ENCODE measurements around the gene TMIE.
"Not testable (repeated sequence)": the region's sequence is repeated elsewhere in the genome, so short reads cannot be mapped to it uniquely, and the experiment has no call there.

The TMIE gene

DNA sequence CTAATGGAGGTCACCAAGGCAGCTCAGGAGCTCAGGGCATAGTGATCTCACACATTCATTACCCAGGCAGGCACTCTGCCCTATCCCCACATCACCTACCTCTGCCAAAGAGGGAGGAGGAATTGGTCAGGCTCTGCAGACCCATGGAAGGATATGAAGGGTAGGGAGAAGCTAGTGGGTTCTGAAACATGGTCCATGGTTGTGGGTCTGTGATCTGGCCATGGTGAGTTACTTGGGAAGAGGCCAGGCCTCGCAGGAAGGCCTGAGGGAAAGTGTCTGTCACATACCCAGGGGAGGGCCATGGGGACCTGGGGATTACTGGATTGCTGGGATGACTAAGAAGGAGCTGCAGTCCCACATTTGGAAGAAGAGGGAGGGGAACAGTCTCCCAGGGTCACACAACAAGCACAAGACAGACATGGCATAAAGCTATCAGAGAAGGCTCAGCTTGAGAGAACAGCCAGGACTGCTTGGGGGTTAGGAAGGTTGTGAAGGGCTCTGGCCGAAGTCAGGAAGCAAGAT lies 17.9 kb downstream of the TMIE start:
- DNase-seq (ENCODE audit: low read depth in 1 of 2, low spot score in 1 of 2): no peak

DNA sequence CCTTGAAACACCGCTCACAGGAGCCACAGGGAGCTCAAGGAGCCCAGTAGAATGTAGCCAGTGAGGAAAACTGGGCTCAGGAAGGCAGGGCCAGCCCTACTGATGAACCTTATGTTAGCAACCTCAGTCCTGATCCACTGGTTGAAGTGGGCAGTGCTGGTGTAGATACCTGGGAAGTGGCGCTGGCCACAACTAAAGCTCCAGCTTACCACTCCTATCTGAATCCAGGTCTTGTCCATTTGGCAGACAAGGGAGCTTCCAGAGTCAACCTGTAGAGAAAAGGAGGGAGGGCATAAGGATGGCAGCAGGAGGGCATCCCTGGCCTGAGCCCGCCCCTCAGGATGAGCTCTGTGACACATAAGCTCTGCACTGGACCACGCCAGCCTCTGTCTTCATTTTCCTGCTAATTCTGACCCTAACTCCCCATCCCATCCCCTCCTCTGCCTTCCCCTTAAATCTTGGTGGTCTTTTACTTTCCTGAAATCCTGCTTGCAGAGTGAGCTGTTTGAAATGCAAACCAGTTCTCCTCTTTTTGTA lies 18.6 kb downstream of the TMIE start:
- no peak for DNase-seq (ENCODE audit: low read depth in 1 of 2, low spot score in 1 of 2)

GRCh38 chr3:46721009-46721408 lies 19.8 kb downstream of the TMIE start:
- DNase-seq (ENCODE audit: low read depth in 1 of 2, low spot score in 1 of 2): no peak

DNA sequence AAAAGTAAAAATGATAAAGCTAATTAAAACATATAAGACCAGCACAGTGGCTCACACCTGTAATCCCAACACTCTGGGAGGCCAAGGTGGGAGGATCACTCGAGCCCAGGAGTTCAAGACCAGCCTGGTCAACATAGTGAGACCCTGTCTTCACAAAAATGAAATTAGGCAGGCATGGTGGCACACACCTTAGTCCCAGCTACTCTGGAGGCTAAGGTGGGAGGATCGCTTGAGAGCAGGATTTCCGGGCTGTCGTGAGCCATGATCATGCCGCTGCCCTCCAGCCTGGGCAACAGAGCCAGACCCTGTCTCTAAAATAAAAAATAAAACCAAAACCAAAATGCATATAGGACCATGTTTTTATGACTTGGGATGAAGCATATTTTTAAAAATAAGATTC lies 21.3 kb downstream of the TMIE start:
- DNase-seq (ENCODE audit: low read depth in 1 of 2, low spot score in 1 of 2): no peak

GRCh38 chr3:46724424-46724823 lies 23.2 kb downstream of the TMIE start:
- no peak for DNase-seq (ENCODE audit: low read depth in 1 of 2, low spot score in 1 of 2)

DNA sequence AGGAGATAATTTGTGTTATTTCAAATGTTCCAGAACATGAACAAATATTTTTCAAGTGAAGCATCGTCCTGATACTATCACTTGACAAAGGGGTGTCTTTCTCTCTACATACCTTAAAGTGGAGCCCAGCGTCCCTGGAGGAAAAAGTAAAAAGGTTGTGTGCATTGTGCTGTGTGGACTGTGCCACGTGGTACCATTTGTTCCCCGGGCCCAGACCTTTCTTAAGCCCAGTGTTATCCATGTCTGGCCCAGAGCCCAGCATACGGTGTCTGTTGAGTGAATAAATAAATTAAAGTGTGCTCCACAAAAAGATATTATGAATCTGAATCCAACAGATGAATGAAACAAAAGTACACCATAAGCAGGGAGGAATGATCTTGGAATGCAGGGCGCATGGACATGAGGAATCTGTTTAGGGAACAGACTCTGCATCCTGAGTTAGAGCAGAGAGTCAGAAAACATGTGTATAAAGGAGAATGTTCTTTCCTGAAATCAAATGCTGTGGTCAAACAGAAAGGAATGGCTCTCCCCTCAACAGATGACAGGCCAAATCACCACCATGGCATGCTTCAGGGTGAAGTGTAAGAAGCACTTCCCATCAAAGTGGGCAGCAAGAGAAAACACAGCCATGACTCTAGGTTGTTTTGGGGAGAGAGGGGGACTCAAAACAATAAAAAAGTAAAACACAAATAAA lies 24.6 kb downstream of the TMIE start:
- DNase-seq (ENCODE audit: low read depth in 1 of 2, low spot score in 1 of 2): no peak

DNA sequence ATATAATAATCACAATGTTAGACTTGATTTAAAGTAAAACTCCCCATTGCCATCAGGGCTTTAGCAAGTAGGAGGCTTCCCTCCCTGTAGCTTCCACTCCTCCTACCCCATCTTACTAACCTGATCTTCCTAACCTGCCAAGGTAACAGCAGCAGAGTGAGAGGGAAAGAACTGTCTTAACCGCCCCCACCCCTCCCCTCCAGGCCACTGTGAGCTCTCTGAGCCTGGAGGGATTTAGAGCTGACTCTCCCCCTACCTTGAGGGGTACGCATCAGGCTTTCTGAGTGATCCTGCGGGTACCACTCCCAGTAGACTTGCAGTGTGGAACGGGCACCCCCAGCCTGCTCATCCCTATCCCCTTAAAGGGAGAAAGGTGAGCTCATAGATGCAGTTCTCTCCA lies 27.8 kb downstream of the TMIE start:
- no peak for DNase-seq (ENCODE audit: low read depth in 1 of 2, low spot score in 1 of 2)

DNA sequence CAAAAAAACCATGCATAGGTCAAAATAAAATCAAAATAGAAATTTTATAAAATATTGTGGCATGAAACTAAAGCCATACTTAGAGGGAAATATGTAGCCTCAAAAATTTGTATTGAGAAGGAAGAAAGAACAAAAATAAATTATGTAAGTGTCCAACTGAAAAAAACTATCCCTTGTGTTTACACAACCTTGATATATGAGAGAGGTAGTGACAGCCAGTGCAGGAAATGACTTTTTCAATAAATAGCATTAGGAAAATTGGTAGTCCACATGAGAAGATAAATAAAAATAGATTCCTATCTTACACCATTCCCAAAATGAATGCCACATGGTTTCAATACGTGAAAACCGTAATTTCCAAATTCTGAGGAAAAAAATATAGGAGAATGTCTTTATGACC lies 29.6 kb downstream of the TMIE start:
- no peak for DNase-seq (ENCODE audit: low read depth in 1 of 2, low spot score in 1 of 2)

DNA sequence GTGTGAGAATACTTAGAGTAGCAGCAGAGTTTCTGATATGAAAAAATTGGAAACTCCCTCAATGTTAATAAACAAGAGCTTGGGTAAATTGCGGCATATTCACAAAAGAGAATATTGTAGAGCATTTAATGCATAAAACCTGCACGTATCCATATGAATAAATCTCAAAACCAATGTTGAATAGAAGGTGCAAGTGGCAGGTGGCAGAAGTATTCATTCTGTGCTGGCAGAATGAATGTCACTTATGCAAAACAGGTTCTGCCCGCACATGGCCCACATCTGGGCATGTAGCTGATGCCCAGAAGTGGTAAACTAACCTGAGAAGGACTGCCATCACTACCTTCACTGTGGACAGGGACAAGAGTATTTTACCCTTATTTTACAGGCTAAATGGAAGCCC lies 30.6 kb downstream of the TMIE start:
- DNase-seq (ENCODE audit: low read depth in 1 of 2, low spot score in 1 of 2): no peak

- no peak for DNase-seq (ENCODE audit: low read depth in 1 of 2, low spot score in 1 of 2)
Measured at GRCh38 chr3:46733026-46733800, 32.0 kb downstream of the TMIE start.

- no peak for DNase-seq (ENCODE audit: low read depth in 1 of 2, low spot score in 1 of 2)
Measured at GRCh38 chr3:46734773-46735172, 33.6 kb downstream of the TMIE start.

GRCh38 chr3:46736006-46736872 lies 35.0 kb downstream of the TMIE start:
- DNase-seq (ENCODE audit: low read depth in 1 of 2, low spot score in 1 of 2): no peak

DNA sequence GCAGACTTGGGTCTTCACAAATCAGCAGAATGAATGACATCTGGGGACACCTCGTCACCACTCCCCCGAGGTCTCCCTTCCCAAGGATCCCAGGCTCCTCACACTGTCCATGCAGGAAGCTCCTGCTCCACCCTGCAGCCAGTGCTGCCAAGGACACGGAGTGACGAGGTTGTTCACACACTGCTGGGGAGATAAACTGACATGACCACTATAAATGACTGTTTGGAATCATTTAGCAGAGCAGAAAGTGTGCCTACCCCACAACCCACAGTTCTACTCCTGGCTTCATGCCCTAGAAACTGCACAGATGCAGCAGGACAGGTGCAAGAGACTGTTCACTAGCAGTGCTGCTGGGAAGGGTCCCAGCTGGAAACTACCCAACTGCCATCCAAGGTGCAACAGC lies 36.1 kb downstream of the TMIE start:
- DNase-seq (ENCODE audit: low read depth in 1 of 2, low spot score in 1 of 2): no peak

DNA sequence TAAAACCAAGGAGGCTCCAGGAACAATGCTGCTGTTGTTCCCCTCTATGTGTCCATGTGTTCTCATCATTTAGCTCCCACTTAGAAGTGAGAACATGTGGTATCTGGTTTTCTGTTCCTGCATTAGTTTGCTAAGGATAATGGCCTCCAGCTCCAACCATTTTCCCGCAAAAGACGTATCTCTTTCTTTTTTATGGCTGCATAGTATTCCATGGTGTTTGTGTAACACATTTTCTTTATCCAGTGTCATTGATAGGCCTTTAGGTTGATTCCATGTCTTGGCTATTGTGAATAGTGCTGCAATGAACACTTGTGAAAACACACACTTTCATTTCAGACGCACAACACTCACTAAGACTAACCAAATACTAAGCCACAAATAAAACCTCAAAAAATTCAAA lies 38.4 kb downstream of the TMIE start:
- not testable (repeated sequence) for DNase-seq (ENCODE audit: low read depth in 1 of 2, low spot score in 1 of 2)

DNA sequence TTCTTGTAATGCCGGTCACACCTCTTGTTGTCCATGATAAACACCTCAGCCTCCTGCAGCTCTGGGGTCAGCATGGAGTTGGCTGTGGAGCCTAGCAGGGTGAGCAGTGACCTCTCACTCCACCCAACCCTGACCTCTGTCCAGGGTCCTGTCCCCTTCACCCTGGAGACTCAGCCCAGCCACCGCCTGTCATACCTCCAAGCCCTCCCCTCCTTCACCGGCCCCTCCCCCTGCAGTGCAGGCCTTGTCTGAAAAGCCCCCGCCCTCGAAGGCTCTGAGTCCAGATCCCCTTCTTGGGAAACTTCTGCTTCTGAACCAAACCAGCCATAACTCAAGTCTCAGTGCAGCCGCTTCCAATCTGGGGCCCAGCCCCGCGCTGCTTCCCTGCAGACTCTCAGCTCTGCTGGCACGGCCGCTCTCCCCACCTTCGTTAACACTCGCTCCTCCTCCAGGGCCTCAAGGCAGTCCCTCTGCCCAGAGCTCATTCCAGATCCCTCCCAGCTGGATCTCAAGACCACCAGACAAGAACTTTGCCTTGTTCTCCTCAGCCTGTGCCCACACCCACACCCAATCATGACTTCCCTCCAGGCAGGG lies 41.9 kb downstream of the TMIE start:
- DNase-seq (ENCODE audit: low read depth in 1 of 2, low spot score in 1 of 2): no peak

- DNase-seq (ENCODE audit: low read depth in 1 of 2, low spot score in 1 of 2): no peak
Measured at GRCh38 chr3:46746711-46747110, 45.5 kb downstream of the TMIE start.

DNA sequence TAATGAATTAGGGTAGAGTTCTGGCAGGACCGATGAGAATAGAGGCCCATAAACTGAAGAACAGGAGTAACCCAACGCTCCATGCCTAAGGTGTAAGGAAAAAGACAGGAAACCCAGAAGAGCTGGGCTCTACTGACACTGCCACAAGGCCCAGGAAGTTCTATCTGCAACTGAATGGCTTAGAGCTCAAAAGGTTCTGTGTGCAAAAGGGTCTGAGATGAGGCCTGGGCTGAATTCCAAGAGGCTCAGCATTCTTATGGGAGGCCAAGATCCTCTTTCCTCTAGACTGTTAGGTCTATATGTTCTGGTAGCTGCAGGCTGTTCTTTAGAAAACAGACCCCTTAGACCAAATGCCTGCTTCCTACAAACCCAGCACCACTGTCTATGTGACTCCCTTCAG lies 47.0 kb downstream of the TMIE start:
- DNase-seq (ENCODE audit: low read depth in 1 of 2, low spot score in 1 of 2): no peak

GRCh38 chr3:46749129-46749528 lies 47.9 kb downstream of the TMIE start:
- no peak for DNase-seq (ENCODE audit: low read depth in 1 of 2, low spot score in 1 of 2)

- no peak for DNase-seq (ENCODE audit: low read depth in 1 of 2, low spot score in 1 of 2)
Measured at GRCh38 chr3:46750555-46751038, 49.4 kb downstream of the TMIE start.

DNA sequence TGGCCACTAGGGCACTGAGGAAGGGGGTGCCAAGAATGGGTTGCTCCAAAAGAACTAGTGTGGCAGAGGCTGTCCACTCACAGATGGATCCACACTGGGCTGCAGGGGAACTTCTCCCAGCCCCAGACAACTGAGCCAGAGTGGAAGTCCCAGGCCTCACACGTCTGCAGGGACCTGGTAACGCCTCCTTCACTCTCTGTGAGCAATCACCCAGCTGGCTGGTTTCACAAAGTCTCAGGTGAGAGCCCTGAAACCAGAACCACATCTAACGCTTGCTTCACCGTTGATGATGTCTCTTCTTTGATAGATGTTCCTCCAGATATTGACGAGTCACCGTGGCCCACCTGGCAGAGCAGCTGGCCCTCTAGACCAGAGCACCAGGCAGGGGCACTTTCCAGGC lies 51.9 kb downstream of the TMIE start:
- not testable (repeated sequence) for DNase-seq (ENCODE audit: low read depth in 1 of 2, low spot score in 1 of 2)

DNA sequence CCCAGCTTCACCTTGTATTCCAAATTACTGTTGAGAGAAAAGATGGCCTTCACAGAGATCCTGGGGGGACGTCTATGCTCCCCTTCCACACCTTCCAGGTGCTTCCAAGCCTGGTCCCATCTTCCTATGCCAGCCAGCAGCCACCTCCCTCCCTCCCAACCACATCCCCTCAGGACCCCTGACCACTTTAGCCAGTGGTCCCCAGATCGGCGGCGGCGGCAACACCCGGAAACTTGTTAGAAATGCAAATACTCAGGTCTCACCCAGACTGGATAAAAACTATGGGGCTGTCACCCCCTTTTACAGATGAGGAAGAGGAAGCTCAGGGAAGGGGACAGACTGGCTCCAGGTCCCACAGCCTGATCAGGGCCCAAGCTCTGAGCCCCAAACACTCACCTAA lies 54.5 kb downstream of the TMIE start:
- DNase-seq (ENCODE audit: low read depth in 1 of 2, low spot score in 1 of 2): no peak

Measured in activated CD4-positive, alpha-beta T cell treated with anti-CD3 and anti-CD28 coated beads, Interleukin-2, amount 50 U/mL, for 24 hours (primary cell).